NCI-H446 (cell line): ENCODE data around the gene ZNF580.

ENCODE experiments used
- DNase-seq, 2 experiments: peaks; one replicate each; lab custom pipeline; 2025; lab: John Stamatoyannopoulos, UW

Gene ZNF580

GRCh38 chr19:55624109-55625003 is 16.4 kb upstream of the ZNF580 start, which contains the start of gene ZNF784:
Gene ZNF784 (minus strand): TSS chr19:55624566. CDS start chr19:55624561, 5 bp downstream.
- DNase-seq = peak; percentile 88 to 98

GRCh38 chr19:55625004-55625326 is 15.8 kb upstream of the ZNF580 start:
- no peak for DNase-seq

- DNase-seq = no peak
Measured at GRCh38 chr19:55626350-55626749, 14.5 kb upstream of the ZNF580 start.

DNA sequence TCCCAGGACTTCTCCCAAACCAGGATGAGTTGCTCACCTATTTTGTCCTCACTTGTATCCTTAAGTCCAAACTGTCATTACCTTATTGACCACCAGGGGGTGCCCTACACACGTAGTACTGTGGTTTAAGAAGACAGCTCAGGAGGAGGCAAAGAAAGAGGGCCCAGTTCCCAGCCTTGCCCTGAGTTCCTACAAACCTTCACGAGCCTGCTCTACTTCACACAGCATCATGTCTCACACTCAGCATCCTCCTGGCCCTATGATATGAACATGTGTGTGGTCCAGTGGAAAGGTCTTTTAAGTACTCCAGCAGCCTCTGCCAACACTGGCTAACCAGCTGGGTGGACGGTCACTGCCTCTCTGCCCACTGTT is 8.4 kb upstream of the ZNF580 start:
- peak; percentile 95 for DNase-seq

- no peak for DNase-seq
Measured at GRCh38 chr19:55633861-55634260, 6.9 kb upstream of the ZNF580 start.

GRCh38 chr19:55635334-55635717 is 5.5 kb upstream of the ZNF580 start:
- DNase-seq = no peak

DNA sequence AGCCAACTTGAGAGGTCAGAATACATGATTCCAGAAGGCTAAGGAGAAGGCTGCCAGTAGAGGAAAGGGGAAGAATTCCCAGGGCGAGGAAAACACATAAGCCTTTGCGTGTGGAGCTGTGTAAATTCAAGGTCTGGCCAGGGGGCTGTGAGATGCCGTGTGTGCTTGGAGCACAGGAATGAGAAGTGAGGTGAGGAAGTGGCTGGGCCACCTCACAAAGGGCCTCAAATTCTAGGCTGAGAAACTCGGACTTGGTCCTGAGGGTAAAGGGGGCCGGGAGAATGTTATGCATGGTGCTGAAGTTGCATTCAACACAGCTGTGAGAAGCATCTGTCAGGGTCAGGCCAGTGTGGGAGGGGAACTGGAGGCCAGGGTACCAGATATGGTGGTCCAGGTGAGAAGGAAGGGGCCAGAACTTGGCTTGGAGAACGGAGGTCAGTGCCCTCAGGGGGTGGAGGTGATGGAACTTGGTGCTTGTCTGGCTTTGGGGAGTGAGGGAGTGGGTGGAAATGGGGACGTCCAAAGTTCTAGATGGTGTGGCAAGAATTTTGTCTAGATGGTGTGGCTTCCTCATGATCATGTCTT is 4.9 kb upstream of the ZNF580 start:
- DNase-seq = no peak

- DNase-seq = no peak
Measured at GRCh38 chr19:55636723-55637122, 4.1 kb upstream of the ZNF580 start.

DNA sequence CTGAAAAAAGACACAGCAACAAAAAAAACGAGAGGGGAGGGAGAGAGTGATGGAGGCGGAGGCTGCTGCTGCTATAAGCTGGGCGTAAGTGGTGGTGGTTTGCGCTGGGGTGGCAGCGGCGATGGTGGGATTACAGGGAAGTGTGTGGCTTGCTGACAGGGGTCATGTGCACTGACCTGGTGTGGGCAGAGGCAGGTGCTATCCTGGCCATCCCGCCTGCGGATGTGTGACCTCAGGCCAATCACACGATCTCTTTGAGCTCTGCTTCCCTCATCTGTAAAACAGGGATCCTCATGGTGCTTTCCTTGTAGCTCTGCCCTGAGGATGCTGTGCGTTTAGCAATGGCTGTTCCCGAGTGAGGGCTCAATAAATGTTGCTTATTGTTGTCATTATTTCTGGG is 3.3 kb upstream of the ZNF580 start:
- DNase-seq = no peak

GRCh38 chr19:55638864-55639359 is 1.9 kb upstream of the ZNF580 start:
- DNase-seq = peak in 1 of 2 experiments; percentile 30

DNA sequence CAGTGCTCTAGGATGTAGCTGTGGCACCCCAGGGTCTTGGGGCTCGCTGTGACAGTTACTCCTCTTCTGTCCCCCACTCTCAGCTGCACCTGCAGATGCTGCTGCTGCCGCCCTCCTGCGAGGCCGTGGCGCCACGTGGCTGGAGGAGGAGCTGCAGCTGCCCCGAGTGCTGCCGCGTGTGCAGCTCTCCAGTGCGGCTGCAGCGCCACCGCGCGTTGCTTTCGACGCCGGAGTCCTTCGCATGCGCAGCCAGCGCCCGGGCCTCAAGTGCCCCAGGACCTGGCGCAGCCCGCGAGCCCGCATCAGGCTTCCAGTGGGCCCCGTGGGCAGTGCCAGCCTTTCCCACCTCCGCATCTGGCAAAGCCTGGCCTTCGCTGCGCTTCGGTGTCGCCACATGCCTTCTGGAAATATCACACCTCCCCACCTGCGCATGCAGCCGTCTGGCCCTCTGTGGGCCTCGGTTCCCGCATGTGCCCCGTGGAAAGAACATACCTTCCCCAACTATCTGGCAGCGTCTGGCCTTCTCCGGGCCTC is 692 bp upstream of the ZNF580 start:
- DNase-seq = peak; percentile 56 to 88

- no peak for DNase-seq
Measured at GRCh38 chr19:55641426-55642152, 787 bp downstream of the ZNF580 start.

DNA sequence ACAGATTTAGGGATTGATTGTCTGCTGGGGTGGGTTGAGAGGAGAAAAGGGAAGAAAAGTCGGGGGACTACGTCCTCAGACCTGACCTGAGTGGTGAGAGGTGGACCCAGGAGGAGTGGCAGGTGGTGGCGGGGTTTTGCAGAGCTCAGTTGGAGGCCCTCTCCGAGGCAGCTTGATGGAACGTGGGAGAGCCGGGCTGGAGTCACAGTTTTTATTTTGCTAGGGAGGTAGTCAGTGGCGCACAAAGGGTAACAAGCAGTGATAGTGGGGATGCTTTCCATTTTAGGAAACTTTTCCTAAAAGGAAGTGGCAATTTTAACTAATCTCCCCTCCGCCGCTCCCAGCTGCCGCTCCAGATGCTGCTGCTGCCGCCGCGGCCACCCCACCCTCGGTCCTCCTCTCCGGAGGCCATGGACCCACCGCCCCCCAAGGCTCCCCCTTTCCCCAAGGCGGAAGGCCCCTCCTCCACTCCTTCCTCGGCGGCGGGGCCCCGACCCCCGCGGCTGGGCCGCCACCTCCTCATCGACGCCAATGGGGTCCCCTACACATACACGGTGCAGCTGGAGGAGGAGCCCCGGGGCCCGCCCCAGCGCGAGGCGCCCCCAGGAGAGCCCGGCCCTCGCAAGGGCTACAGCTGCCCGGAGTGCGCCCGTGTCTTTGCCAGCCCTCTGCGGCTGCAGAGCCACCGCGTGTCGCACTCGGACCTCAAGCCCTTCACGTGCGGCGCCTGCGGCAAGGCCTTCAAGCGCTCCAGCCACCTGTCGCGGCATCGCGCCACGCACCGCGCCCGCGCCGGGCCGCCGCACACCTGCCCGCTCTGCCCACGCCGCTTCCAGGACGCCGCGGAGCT is 1.6 kb downstream of the ZNF580 start:
- no peak for DNase-seq

- peak; percentile 71 to 78 for DNase-seq
Measured at GRCh38 chr19:55643003-55643886, 2.4 kb downstream of the ZNF580 start, which contains the start of gene ZNF581. Gene ZNF581 (plus strand): TSS chr19:55643649. CDS start chr19:55644572, 923 bp downstream.

- DNase-seq = no peak
Measured at GRCh38 chr19:55643887-55644176, 3.0 kb downstream of the ZNF580 start.

GRCh38 chr19:55644191-55644833 is 3.5 kb downstream of the ZNF580 start:
- DNase-seq = no peak

DNA sequence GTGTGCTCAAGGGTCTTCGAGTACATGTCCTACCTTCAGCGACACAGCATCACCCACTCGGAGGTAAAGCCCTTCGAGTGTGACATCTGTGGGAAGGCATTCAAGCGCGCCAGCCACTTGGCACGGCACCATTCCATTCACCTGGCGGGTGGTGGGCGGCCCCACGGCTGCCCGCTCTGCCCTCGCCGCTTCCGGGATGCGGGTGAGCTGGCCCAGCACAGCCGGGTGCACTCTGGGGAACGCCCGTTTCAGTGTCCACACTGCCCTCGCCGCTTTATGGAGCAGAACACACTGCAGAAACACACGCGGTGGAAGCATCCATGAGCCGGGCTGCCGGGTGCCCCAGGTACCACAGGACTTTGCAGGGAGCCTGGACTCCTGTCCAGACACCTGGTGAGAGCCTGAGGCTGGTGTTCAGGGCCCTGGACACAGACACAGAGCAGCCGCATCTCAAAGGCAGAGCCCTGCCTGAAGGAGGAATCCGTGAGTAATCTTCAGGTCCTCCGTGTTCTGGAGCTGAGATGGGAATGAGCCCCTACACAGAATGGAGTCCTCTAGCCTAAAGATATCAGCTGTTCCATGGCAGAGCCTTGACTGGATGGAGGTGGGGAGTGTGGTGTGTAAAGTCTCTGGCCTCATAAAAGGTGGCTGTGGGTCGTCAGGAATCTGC is 4.2 kb downstream of the ZNF580 start:
- DNase-seq = no peak

DNA sequence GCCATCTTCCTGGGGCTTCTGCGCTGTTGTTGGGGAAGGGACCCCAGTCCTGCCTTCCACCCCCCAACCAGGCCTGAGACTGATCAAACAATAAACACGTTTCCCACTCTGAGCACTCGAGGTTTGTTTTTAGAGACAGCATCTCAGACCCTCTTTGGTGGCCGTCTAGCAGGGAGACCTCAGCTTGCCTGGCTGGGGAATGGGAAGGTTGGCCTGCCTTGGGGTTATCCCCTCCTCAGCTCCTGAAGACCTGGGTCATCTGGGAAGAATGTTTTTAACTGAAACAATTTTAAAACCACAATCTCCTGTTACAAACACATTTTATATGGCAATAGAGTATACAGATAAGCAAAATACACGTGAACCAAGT is 4.7 kb downstream of the ZNF580 start:
- DNase-seq = no peak

GRCh38 chr19:55646889-55647731 is 6.3 kb downstream of the ZNF580 start:
- DNase-seq = peak in 1 of 2 experiments; percentile 31
